Measurements from ENCODE around the gene MPV17L. TPM values are rescaled to one million over a fixed set of nuclear protein-coding genes. Genes with fewer than 3 reads are reported as not detected.
A peak's percentile ranks its signal among the peaks of the same experiment; 100 is the strongest.
"Not testable (repeated sequence)": the region's sequence is repeated elsewhere in the genome, so short reads cannot be mapped to it uniquely, and the experiment has no call there.

The MPV17L gene
- total RNA-seq, 2 donors from 2014 or later: 7.9 to 9.7 TPM

DNA sequence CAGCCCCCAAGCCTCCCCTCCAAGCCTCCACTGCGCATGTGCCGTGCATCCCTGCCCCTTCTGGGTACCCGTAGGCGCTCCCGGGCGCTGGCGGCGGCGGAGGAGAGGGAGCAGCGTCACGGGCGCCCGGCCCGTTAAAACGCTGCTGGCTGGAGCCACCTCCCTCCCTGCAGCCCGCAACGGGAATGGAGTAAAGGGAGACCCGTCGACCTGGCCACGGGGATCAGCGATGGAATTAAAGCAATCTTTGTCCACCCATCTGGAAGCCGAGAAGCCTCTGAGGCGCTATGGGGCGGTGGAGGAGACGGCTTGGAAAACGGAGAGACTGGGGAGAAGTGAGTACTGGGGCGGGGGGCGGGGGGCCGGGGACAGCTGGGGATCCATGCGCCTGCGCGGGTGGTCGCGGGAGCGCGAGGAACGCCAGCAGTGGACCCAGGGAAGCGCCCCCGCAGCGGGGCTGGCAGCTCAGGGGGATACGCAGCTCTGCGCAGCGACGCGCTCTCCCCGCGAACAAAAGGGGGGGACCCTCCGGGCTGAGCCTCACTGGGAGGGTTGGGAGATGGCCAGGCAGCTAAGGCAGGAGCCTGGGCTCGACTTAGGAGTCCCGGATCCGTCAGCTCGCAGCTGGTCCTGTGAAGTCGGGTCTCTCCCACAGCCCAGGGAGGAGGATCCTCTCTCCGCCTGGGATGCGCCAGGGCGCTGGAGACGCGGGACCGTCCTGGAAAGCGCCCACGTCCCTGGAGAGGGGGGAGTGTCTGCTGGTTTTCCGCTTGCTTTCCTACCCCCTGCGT is 39.1 kb downstream of the MPV17L start, which contains the start of gene BMERB1:
TSS of gene BMERB1 (plus strand) at position 164 of the 791 bp plus-strand sequence. CDS start at position 230, 66 bp downstream.
- Histone ChIP-seq H3K27me3 (peaks cover 17% of the 10 kb centered on the region), H3K36me3 (no peaks in the 10 kb centered on the region), H3K9me3 (no peaks in the 10 kb centered on the region), H3K4me1 (no peaks in the 10 kb centered on the region), H3K4me3 (peak within 1 kb of the TSS; percentile 41), H3K9ac (ENCODE audit: low read depth in 2 of 2, low read length in 2 of 2) (peak within 1 kb of the TSS; percentile 34 to 72), H3K27ac (peak within 1 kb of the TSS; percentile 49)
- TF ChIP-seq, protein P1, sequence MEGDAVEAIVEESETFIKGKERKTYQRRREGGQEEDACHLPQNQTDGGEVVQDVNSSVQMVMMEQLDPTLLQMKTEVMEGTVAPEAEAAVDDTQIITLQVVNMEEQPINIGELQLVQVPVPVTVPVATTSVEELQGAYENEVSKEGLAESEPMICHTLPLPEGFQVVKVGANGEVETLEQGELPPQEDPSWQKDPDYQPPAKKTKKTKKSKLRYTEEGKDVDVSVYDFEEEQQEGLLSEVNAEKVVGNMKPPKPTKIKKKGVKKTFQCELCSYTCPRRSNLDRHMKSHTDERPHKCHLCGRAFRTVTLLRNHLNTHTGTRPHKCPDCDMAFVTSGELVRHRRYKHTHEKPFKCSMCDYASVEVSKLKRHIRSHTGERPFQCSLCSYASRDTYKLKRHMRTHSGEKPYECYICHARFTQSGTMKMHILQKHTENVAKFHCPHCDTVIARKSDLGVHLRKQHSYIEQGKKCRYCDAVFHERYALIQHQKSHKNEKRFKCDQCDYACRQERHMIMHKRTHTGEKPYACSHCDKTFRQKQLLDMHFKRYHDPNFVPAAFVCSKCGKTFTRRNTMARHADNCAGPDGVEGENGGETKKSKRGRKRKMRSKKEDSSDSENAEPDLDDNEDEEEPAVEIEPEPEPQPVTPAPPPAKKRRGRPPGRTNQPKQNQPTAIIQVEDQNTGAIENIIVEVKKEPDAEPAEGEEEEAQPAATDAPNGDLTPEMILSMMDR (IDR thresholded peaks at IDR 0.05): no peak
- peak; percentile 61 for DNase-seq
- intact Hi-C loops (cut with DNase I): no loop called here

DNA sequence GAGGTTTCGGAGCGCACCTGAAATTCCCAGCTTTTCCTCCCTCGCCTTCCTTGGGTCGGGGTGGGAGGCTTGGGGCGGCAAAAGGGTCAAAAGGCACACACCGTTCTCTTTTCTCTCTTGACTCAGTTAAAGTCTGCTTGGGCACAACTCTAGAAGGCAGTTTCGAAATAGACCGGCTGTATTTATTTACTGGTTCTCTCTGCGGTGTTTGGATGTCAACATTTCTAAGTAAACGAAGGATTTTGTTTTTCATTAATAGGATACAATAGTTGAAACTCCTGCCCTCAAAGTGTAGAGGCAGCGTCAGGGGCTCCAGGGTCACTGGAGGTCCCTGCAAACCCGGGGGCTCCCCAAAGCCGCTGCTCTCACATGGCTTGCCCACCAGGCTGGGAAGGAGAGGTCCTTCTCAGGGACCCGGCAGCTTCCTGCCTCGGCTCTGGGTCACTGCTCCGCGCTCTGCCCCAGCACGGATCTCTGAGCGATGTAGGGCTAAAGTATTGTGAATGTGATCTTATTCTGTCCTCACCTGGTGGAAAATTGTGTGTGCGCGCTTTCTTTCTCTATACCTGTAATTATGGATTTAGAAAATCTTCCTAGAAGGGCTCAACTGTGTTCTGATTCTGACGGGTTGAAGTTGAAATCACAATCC is 39.8 kb downstream of the MPV17L start:
- Histone ChIP-seq H3K27ac (peak overlapping the region; percentile 49), H3K4me3 (peak overlapping the region; percentile 41), H3K4me1 (no peaks in the 10 kb centered on the region), H3K9me3 (no peaks in the 10 kb centered on the region), H3K27me3 (peaks cover 17% of the 10 kb centered on the region), H3K9ac (ENCODE audit: low read depth in 2 of 2, low read length in 2 of 2) (peak overlapping the region; percentile 34 to 72), H3K36me3 (no peaks in the 10 kb centered on the region)
- intact Hi-C loops (cut with DNase I): no loop called here
- no peak for DNase-seq
- TF ChIP-seq, protein P1 (IDR thresholded peaks at IDR 0.05): no peak

DNA sequence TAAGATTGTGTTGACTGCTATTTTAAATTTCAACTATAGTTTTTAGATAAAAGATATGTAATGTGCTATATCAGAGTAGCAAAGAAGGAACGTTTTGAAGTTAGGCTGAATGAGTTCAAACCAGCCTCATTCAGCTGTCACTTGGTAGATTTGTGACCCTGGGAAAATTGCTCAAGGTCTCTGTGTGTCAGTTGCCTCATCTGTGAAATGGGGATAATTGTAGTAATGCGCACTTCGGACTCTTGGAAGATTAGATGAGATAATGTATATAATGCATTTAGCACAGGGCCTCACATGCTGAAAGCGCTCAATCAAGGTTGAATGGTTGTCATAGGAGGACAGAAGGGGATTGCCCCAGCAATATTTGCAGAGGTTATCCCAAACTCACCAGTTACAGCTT is 43.5 kb downstream of the MPV17L start:
- Histone ChIP-seq H3K9ac (ENCODE audit: low read depth in 2 of 2, low read length in 2 of 2) (no peak overlapping the region), H3K4me3 (no peak overlapping the region), H3K9me3 (no peaks in the 10 kb centered on the region), H3K4me1 (no peaks in the 10 kb centered on the region), H3K36me3 (no peaks in the 10 kb centered on the region), H3K27ac (no peak overlapping the region), H3K27me3 (peaks cover 15% of the 10 kb centered on the region)
- intact Hi-C loops (cut with DNase I): no loop called here
- TF ChIP-seq, protein P1 (IDR thresholded peaks at IDR 0.05): no peak
- no peak for DNase-seq

DNA sequence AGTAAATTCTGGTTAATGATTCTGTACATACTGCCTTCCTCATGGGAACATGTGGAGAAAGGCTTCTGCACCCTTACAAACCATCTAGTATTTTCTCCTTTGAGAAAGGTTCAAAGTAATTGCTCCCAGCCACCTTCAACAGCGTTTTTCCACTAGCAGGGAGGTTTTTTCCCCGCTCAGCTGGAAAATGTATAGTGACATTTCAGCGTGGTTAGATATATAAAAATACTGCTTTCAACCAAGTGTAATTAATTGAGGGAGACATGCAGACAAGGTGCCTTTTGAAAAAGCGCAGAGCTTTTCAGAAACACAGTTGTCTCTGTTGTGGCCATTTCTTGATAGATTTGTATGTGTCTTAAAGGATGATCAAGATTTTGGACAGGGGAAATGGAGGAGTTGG is 44.0 kb downstream of the MPV17L start:
- Histone ChIP-seq H3K27ac (peak overlapping the region; percentile 10), H3K9ac (ENCODE audit: low read depth in 2 of 2, low read length in 2 of 2) (no peak overlapping the region)
- intact Hi-C loops (cut with DNase I): no loop called here

DNA sequence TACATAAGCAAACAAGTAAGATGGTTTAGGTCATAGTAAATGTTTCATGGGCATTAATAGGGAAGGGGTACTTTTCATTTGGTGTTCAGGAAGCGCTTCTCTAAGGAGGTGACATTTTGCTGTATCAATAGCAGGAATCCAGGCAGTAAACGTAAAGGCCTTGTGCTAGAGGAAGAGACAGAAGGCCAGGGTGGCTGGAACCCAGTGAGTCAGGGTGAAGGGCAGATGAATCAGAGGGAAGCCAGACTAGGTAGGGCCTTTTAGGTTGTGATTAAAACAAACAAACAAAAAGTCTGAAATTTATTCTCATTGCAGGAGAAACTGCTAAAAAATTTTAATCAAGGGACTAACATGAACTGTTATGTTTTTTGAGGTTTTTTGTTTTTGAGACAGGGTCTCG is 45.3 kb downstream of the MPV17L start:
- no peak overlapping the region for H3K4me3 ChIP-seq
- TF ChIP-seq, protein P1 (IDR thresholded peaks at IDR 0.05): no peak
- intact Hi-C loops (cut with DNase I): no loop called here
- H3K27ac ChIP-seq: no peak overlapping the region
- H3K9me3 ChIP-seq: no peaks in the 10 kb centered on the region
- no peaks in the 10 kb centered on the region for H3K27me3 ChIP-seq
- no peaks in the 10 kb centered on the region for H3K4me1 ChIP-seq
- no peaks in the 10 kb centered on the region for H3K36me3 ChIP-seq
- H3K9ac ChIP-seq (ENCODE audit: low read depth in 2 of 2, low read length in 2 of 2): no peak overlapping the region
- no peak for DNase-seq

More for the DNA sequence above, 44.0 kb downstream of the MPV17L start:
- Histone ChIP-seq H3K4me1 (no peaks in the 10 kb centered on the region), H3K27me3 (peaks cover 11% of the 10 kb centered on the region), H3K9me3 (no peaks in the 10 kb centered on the region), H3K4me3 (no peak overlapping the region), H3K36me3 (no peaks in the 10 kb centered on the region)
- DNase-seq: no peak
- TF ChIP-seq, protein P1 (IDR thresholded peaks at IDR 0.05): no peak

DNA sequence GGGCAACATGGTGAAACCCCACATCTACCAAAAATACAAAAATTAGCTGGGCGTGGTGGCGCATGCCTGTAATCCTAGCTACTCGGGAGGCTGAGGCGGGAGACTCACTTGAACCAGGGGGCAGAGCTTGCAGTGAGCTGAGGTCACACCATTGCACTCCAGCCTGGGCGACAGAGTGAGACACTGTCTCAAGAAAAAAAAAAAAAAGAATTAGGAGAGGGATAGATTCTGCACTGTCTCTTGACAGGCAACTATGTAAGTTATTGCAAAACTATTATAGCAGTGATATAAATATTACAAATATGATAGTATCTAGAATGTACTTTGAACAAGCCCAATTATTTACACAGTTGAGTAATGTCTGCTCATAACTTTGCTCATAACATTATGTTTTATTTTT is 46.6 kb downstream of the MPV17L start:
- H3K27ac ChIP-seq; H3K36me3 ChIP-seq; H3K4me3 ChIP-seq; DNase-seq; H3K9me3 ChIP-seq; intact Hi-C loops (cut with DNase I); H3K9ac ChIP-seq (ENCODE audit: low read depth in 2 of 2, low read length in 2 of 2); H3K4me1 ChIP-seq; H3K27me3 ChIP-seq: not testable (repeated sequence)
